ENCODE measurements around the gene SLITRK4.

DNA sequence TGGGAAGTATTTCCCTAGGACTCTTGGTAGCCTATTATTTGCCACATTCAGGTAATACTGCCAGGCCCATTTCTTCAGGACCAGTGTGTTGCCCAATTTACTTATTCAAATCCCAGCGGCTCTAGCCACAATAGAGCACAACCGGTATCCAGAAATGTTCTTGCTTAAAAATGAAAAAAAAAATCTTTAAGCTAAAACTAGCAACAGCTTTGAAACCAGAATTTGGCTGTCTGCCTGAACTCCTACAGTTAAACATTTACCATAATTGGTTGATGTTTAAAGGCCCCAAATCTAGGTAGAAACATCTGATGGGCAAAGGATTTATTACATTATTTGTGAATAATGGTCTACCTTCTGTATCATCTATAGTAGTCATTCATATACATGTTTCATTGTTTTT is 930 bp upstream of the SLITRK4 start:
- TF ChIP-seq RAD21 (IDR thresholded peaks at IDR 0.05; ENCODE audit: low read depth), result no peak
- TF ChIP-seq, protein P1, sequence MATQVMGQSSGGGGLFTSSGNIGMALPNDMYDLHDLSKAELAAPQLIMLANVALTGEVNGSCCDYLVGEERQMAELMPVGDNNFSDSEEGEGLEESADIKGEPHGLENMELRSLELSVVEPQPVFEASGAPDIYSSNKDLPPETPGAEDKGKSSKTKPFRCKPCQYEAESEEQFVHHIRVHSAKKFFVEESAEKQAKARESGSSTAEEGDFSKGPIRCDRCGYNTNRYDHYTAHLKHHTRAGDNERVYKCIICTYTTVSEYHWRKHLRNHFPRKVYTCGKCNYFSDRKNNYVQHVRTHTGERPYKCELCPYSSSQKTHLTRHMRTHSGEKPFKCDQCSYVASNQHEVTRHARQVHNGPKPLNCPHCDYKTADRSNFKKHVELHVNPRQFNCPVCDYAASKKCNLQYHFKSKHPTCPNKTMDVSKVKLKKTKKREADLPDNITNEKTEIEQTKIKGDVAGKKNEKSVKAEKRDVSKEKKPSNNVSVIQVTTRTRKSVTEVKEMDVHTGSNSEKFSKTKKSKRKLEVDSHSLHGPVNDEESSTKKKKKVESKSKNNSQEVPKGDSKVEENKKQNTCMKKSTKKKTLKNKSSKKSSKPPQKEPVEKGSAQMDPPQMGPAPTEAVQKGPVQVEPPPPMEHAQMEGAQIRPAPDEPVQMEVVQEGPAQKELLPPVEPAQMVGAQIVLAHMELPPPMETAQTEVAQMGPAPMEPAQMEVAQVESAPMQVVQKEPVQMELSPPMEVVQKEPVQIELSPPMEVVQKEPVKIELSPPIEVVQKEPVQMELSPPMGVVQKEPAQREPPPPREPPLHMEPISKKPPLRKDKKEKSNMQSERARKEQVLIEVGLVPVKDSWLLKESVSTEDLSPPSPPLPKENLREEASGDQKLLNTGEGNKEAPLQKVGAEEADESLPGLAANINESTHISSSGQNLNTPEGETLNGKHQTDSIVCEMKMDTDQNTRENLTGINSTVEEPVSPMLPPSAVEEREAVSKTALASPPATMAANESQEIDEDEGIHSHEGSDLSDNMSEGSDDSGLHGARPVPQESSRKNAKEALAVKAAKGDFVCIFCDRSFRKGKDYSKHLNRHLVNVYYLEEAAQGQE (IDR thresholded peaks at IDR 0.05; ENCODE audit: low read depth), result no peak
- no peak for TF ChIP-seq ZBTB7A (IDR thresholded peaks at IDR 0.05; ENCODE audit: low read depth)
- TF ChIP-seq, protein P2, sequence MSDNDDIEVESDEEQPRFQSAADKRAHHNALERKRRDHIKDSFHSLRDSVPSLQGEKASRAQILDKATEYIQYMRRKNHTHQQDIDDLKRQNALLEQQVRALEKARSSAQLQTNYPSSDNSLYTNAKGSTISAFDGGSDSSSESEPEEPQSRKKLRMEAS (IDR thresholded peaks at IDR 0.05), result no peak
- no peak for TF ChIP-seq CEBPB (IDR thresholded peaks at IDR 0.05)
- no peak for TF ChIP-seq CREB1 (IDR thresholded peaks at IDR 0.05; ENCODE audit: low read depth)
